RCC 7860 (cell line): ENCODE measurements around the gene BLVRA.
"Not testable (repeated sequence)": the region's sequence is repeated elsewhere in the genome, so short reads cannot be mapped to it uniquely, and the experiment has no call there.

Experiments
- DNase-seq: peaks from one replicate; pipeline ENCODE4 v3.0.0-alpha.2; 2015; ENCODE audit warnings: low spot score
- FAIRE-seq: peaks from 2 replicates; lab custom pipeline; 2012; peaks lifted over from hg19 to GRCh38; lab: Jason Lieb, UNC

Gene BLVRA

DNA sequence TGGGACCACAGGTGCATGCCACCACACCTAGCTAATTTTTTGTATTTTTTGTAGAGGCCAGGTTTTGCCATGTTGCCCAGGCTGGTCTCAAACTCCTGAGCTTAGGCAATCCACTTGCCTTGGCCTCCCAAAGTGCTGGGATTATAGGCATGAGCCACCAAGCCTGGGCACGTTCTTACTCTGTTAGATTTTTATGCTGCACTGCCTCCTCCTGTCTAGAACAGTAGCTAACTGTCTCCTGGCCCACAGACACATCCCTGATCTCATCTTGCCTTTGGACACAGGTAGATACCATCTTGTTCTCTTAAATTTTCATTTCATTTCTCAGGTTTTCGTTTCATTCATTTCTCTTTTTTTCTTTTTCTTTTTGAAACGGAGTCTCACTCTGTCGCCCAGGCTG lies 41.1 kb downstream of the BLVRA start:
- no peak for DNase-seq

DNA sequence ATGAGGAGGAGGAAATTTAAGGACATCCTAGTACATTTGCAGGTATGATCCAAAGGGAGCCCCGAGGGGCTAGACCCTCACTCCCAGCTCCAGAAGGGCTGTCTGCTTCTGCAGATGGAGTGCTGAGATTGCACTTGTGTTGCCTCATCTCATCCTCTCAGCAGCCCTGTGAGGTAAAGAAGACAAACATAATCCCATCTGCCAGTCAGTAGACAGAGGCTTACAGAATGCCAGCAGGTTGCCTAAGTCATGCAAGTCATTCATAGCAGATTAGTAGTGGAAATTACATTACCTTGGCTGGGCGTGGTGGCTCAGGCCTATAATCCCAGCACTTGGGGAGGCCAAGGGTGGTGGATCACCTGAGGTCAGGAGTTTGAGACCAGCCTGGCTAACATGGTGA lies 45.4 kb downstream of the BLVRA start:
- no peak for FAIRE-seq
- no peak for DNase-seq

More for the DNA sequence above, 41.1 kb downstream of the BLVRA start:
- FAIRE-seq: no peak

DNA sequence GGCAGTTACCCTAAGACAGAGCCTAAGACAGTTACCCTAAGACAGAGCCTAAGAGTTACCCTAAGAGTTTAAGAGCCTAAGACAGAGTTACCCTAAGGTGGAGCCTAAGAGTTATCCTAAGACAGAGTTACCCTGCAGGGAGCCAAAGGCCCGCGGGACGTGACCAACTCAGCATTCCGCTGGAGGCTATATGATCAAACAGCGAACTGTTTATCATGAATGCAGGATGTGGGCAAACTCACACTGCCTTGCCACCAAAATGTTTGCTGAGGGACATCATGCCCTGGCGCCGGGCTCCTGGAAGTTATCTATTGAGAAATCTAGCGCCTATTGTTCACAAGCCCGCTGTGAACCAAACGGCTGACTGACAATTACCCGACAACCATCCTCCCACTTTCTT lies 49.9 kb downstream of the BLVRA start:
- no peak for FAIRE-seq

DNA sequence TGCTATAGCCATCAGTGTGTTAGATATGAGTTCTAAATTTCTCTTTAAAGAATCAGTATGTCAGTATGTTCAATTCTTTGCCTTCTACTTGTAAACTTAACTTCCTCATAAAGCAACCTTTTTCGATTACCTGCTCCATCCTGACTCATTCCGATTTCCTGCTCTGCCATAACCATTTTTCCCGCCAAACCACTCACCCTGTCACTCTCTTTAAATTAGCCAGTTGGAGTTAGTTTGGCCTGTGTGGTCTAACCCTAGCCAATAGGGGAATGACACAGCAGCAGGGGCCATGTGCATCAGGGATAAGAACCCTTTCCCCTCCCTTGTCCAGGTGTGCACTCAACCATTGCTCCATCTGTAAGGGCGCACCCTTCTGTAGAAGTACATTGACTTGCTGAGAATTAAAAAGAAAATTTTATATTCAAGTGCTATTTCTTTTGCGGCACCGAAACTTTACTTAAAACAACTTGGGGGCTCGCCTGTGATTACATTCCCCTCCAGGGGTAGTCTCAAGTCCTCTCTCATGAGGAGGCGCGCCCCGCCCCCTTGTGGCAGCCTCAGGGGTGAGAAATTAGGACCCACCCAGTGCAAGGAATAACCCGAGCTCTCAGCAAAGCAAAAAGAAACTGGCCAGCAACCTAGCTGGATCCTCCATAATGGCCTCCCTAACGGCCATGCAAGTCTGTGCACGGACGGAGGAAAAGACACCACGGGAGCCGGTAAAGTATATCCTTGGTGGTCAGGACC lies 51.9 kb downstream of the BLVRA start:
- DNase-seq: not testable (repeated sequence)

More for the DNA sequence above, 49.9 kb downstream of the BLVRA start:
- DNase-seq: no peak

DNA sequence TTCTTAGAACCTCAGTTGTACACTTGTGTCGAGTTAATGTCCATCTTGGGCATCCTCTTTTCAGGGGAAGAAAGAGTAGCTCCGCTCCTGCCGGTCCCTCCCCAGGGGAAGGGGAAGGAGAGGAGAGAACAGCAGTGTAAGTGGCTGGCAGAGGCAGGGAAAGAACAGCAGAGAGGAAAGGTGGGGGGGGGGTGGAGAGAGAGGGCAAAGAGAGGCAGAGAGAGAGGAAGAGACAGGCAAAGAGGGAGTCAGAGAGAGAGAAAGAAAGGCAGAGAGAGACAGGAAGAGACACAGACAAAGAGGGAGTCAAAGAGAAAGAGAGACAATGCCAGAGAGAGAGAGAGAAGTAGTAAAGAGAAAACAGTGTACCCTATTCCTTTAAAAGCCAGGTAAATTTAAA lies 56.9 kb downstream of the BLVRA start:
- FAIRE-seq (no peak), DNase-seq (no peak)

More for the DNA sequence above, 51.9 kb downstream of the BLVRA start:
- not testable (repeated sequence) for FAIRE-seq

DNA sequence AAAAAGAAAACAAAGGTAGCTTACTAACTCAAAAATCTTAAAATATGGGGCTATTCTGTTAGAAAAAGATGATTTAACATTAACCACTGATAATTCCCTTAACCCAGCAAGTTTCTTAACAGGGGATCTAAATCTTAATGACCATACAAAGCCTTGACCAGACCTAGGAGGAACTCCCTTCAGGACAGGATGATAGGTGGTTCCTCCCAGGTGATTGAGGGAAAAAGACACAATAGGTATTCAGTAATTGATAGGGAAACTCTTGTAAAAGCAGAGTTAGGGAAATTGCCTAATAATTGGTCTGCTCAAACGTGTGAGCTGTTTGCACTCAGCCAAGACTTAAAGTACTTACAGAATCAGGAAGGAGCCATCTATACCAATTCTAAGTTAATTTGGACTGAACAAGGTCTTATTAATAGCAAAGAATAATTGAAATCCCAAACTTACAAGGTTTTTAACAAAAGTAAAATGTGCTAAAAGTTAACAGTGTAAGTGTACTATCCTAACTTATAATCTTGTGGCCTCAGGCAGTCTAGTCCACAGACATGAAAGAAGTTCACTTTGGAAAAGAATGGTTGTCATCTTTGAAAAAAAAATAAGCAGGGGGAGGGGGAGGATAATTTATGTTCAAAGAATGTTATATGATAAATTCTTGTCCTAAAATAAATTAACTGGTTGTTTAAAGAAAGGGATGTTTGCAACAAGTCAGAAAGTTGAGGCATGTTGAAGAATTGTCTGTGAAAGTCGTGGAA lies 57.7 kb downstream of the BLVRA start:
- FAIRE-seq, DNase-seq: not testable (repeated sequence)

DNA sequence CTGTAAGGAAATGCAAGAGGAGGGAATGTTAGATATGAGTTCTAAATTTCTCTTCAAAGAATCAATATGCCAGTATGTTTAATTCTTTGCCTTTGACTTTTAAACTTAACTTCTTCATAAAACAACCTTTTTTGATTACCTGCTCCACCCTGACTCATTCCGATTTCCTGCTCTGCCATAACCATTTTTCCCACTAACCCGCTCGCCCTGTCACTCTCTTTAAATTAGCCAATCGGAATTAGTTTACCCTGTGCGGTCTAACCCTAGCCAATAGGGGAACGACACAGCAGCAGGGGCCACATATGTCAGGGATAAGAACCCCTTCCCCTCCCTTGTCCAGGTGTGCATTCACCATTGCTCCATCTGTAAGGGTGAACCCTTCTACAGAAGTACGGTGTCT lies 64.9 kb downstream of the BLVRA start:
- not testable (repeated sequence) for FAIRE-seq

DNA sequence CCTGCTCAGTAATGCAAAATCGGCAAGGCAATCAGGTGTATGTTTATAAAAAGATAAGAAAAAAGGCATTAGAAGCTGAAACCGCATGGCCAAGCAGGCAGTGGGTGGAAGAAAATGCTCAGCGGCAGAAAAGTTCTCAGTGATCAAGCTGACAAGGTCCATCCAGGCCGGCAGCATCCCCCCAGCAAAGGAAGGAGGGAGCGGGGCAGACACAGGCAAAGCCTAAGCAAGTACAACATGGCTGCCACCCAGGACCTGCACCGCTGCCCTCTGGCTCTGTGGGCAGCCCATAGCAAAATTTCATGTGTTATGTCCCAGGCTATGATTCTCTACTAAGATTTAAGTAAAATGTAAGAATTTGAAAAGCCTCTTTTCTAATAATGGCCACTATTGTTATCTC lies 65.5 kb downstream of the BLVRA start:
- DNase-seq: no peak
- no peak for FAIRE-seq

More for the DNA sequence above, 64.9 kb downstream of the BLVRA start:
- DNase-seq: not testable (repeated sequence)

DNA sequence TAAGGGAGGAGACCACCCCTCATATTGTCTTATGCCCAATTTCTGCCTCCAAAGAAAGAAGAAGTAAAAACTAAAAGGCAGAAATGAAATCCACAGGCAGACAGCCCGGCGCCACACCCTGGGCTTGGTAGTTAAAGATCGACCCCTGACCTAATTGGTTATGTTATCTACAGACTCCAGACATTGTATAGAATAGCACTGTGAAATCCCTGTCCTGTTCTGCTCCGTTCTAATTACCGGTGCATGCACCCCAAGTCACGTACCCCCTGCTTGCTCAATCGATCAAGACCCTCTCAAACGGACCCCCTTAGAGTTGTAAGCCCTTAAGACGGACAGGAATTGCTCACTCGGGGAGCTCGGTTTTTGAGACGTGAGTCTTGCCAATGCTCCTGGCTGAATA lies 66.0 kb downstream of the BLVRA start:
- DNase-seq, FAIRE-seq: not testable (repeated sequence)

DNA sequence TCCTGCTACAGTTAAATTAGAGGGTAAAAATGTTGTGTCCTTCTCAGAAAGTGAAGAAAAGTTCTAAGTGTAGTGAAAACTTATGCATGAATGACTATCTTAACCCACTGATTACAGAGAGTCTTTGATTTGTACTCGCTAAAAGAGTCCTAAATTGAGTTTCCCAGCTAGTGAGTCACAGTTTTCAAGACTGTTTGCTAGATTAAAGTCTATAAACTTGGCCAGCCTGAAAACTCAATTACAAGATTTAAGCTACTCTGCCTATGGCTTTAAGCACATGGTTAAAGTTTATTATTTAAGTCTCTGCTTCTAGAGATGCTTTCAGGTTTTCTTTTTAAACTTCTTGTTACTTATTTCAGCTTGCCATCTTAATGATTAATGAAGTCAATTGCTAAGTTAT lies 66.5 kb downstream of the BLVRA start:
- DNase-seq (no peak), FAIRE-seq (peak; percentile 55)

DNA sequence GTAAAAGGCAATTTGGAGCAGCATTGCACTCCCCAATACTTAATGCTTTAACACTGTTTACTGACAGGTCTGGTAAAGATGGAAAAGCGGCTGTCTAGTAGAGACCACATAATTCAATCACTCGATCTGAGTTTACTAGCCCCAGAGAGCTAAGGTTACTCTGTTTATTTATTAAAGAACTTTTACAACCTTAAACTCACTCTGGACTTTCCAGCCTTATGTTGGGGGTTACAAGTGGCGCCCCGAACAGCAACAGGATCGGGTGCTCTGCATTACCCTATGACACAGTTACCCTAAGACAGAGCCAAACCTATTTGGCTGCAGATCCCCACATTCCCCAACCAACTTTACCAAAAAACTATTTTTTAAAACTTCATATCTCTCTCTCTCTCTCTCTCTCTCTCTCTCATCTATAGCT lies 66.9 kb downstream of the BLVRA start:
- FAIRE-seq (no peak), DNase-seq (no peak)

DNA sequence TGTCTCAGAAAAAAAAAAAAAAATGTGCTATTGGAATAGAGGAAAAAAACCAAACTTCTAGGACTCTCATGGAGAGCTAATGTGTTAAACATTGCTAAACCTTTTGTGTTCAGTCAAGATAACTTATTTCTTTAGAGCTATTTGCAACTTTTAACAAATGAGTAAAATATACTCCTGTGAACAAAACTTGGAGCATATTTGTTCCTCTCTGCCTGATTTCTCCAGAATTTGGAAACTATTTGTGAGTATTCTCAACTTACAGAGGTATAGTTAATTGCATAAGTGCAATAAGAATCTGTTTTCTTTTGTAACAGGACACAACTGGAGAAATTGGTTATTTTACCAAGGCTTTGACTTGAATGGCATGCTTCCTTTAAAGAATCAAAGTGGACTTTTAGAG lies 72.4 kb downstream of the BLVRA start:
- FAIRE-seq, DNase-seq: not testable (repeated sequence)

DNA sequence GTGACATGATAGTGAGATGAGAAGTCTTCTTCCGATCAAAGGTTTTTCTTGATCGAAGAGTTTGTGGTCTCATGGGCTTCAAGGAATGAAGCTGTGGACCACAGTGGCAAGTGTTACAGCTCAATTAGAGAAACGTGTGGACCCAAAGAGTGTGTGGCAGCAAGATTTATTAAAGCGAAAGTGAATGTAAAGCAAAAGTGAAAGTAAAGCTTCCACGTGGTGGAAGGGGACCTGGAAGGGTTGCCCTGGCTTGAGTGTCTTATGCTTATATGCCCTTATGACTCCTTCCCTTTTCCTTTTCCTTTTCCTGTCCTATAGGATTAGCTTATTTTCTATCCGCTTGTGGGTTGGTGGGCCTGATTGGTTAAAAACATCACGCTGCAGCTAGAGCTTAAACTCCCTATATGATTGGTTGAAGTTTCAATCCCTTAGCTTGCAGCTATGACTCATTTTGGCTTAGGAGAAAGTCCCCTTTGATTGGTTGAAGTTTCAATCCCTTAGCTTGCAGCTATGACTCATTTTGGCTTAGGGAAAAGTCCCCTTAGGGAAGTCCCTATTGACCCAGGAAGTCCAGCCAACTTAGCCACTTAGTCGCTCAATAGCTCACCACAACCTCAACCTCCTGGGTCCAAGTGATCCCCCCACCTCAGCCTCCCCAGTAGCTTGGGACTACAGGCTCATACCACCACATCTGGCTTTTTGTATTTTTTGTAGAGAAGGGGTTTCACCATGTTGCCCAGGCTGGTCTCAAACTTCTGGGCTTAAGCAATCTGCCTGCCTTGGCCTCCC lies 76.2 kb downstream of the BLVRA start:
- FAIRE-seq (no peak), DNase-seq (peak; percentile 76)

DNA sequence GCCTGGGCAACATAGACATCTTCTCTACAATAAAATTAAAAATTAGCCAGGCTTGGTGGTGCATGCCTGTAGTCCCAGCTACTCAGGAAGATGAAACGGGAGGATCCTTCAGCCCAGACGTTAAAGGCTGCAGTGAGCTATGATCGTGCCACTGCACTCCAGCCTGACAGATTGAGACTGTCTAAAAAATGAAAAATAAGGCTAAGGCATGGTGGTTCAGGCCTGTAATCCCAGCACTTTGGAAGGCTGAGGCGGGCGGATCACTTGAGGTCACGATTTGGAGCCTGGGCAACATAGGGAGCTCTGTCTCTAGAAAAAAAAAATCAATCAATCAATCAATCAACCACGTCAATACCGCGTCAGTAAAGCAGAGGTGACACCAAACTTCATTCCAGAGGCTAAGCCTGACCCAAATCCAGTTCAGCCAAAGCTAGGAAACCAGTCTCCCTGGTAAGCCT lies 79.8 kb downstream of the BLVRA start:
- FAIRE-seq (no peak), DNase-seq (no peak)

DNA sequence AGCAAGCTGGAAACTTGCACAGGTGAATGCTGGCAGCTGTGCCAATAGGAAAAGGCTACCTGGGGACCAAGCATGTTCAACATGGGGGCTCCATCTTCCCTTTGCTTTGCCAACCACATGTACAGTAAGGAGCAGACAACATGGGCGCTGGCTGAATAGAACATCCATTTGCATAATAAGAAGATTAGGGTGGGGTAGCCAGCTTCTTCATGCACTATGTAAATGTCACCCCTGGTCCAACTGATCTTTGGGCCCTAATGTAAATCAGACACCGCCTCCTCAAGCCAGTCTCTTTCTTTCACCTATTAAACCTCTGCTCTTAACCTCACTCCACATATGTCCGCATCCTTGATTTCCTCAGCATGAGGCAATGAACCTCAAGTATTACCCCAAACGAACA lies 84.8 kb downstream of the BLVRA start:
- DNase-seq (no peak), FAIRE-seq (no peak)

DNA sequence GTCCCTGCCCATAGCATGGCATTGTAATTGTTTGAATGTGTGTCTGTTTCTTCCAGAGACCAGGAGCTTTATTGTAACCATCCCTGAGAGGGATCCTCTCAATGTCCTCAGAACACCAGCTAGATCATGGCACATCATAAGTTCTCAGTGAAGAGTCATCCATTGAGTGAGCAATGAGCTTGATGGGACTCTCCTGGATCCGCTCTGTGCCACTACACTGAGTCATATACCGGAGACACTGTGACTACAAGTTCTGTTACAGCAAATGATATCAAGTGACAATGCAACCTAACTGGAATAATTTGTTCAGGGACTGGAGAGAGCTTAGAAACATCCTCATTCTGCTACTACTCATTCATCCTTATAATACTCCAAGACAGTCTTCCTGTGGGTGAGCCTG lies 85.8 kb downstream of the BLVRA start:
- peak; percentile 61 for DNase-seq
- FAIRE-seq: no peak

DNA sequence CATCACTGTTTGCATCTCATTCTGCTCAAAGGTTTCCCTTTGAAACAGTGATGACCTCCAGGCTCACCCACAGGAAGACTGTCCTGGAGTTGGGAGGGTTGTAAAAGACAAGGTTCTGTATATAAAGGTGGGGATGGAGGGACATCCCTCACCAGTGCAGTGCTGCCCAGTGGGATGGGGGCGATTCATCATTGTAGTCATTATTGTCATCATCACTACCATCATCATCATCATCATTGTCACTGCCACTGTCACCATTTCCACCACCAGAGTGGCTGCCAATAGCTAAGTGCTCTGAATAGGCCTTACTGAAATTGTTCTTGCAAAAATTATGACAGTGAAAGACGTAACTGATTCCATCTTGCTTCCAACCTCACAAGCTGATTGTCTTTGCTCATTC lies 86.2 kb downstream of the BLVRA start:
- DNase-seq: no peak
- no peak for FAIRE-seq

DNA sequence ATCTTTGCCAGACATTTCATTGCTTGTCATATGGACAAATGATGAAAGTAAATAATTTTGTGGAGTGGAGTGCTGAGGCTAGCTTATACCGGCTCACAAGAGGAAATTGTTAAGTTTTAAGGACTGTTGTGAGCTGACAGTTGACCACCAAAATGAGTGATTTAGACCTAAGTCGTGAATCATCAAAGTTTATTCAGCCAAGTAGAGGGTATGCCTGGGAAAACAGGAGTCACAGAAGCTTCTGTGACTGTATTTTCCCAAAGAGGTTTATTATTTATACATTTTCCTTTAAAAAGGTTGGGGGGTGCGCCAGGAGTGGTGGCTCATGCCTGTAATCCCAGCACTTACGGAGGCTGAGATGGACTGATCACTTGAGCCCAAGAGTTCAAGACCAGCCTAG lies 89.0 kb downstream of the BLVRA start:
- FAIRE-seq: no peak
- DNase-seq: peak; percentile 69

DNA sequence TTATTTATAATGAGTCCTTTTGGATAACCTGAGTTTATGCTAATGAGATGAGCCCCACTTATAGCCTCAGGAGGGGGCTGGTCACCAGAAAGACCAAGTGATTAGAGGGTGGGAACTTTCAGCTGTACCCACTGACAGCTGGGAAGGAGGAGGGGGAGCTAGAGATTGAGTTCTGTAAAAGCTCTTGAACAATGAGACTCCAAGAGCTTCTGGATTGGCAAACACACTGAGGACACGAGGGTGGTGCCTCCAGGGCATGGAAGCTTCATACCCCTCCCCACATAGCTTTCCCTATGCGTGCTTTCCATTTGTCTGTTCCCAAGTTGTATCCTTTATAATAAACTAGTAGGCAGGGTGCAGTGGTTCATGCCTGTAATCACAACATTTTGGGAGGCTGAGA lies 90.6 kb downstream of the BLVRA start:
- FAIRE-seq: no peak

DNA sequence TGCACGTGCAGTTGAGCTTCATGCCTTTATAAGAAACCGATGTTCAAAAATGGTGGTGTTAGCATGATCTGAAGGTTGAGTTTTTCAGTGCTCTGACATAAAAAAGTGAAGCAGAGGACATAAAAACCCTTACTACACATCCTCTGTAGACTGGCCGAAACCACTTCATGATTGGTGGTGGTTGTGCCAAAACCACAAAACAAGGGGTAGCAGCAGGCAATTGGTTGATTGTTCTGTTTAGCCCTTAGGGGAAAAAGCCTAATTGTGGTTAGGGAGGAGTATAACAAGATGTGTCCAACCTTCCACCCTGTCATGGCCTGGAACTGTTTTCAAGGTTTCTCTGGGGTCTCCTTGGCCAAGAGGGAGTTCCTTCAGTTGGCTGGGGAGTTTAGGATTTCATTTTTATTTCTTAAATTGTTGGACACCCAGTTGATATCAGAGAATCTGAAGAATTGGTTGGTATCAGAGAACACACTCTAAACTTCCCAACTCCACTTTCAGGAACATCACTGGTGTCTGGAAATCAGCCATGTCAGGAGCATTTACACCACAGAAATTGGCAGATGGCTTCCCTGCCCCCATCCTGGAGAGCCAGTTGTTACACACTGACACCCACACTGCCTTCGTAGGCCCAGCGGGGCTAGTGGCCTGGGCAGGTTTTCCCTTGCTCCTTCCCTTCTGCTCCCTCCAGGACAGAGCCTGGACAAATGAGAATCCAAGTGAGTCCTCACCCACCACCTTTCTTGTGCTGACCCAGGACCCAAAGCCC lies 92.1 kb downstream of the BLVRA start:
- no peak for DNase-seq
- no peak for FAIRE-seq

More for the DNA sequence above, 90.6 kb downstream of the BLVRA start:
- DNase-seq: no peak
